GM12872 (cell line): ENCODE data around the gene OR10G8.

Experiments
- CTCF ChIP-seq: IDR thresholded peaks from 3 replicates; pipeline ENCODE4 v1.5.1; 2011; ENCODE audit warnings: low read depth, mild to moderate bottlenecking, low read length, moderate library complexity; ENCODE audit not compliant: insufficient read depth

The OR10G8 gene

GRCh38 chr11:124071623-124071948 lies 45.0 kb downstream of the OR10G8 start:
- TF ChIP-seq CTCF: no peak

- TF ChIP-seq CTCF: no peak
Observed at GRCh38 chr11:124072147-124072546, 45.5 kb downstream of the OR10G8 start.

DNA sequence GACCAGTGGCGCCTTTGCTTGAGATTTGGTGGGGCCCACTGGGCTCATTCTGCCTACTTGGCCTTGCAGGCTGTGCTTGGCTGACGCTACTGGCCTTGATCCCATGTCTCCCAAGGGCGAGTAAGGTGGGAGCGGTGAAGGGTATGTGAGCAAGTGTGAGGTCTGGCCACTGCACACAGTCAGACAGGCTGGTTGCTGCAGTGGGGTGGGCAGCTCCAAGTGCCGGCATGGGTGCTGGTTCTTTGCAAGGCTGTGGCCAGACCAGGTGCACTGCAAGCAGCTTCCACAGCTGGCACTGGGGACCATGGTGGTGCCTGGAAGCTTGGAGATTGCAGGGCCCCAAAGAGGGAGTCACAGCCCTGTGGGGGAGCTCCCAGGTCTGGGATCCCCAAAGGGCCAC lies 48.0 kb downstream of the OR10G8 start:
- TF ChIP-seq CTCF: no peak

DNA sequence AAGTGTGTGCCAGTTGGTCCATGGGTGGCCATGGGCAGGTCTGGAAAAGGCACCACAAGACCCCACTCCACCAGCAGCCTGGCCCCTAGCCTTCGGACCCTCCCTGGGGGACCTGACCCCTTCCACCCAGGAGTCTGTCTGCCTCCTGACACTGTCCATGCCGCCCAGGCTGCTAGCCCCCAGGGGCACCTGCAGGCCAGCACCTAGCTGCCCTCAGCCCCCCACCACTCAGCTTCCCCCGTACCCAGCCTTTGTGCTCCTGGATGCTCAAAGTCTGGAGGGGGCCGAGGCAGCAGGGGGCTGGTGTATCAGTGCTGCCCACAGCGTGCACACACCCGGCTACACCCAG lies 48.9 kb downstream of the OR10G8 start:
- TF ChIP-seq CTCF: no peak

DNA sequence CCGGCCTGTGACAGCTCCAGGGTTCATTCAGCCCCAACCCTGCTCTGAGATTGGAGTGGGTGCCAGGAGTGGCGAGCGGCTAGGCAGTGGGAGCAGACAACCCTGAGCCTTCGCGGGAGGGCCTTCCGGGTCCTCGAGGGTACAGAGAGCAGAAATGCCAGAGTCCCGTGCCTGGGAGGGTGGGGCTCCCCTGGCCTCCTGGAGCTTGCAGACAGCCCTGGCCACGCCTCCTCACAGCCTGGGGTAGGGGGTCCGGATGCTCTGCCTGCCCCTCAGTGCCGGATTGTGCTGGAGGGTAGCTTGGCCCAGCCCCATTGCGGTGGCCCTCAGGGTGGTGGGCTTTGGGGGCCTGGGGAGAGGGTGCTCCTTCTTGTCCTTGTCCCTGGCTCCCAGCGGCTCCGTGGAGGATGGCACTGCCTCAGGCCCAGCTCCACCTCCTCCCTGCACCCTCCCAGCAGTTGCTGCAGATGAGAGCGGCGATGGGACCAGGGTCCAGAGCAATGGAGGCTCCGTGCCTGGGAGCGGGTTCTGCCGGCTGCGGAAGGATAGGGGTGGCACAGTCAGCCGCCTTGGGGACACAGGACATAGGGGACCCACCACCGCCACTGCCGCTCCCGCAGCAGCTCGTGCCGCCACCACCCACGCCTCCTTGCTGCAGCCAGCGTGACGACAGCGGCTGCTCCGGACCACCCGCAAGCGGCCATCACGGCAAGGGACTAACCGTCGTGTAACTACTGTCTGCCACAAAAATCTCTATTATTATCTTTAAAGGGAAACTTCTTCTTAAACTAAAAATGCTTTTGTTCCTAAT lies 49.4 kb downstream of the OR10G8 start:
- no peak for TF ChIP-seq CTCF

DNA sequence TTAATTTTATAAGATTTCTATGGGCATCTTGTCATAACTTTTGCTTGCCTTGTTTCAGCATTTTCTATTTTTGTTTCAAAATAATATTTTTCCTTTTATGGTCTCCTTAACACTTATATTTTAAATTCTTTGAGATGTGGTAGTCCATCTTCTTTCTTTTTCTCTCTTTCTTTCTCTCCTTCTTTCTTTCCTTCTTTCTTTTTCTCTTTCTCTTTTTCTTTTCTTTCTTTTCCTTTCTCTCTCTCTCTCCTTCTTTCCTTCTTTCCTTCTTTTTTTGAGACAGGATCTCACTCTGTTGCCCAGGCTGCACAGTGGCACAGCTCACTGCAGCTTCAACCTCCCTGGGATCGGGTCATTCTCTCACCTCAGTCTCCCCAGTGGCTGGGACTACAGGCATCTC lies 50.7 kb downstream of the OR10G8 start:
- no peak for TF ChIP-seq CTCF

DNA sequence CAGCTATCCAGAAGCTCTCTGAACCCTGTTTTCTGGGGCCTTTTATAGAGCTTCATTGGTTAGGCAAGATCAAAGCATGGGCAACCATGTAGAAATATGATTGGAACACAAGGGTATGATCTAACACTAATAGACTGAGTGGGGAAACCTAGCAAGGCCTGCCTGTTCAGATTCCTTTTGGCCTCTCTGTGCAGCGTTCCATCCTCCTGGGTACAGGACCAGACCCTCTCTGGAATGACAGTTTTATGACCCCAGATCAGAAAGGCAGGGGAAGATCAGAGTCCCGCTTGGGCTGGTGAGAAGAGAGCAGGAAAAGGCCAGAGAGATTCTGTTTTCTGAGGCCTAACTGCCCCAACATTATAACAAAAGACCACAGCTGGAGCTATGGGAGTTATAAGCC lies 52.0 kb downstream of the OR10G8 start:
- TF ChIP-seq CTCF: no peak
